Tibial nerve (tissue), 4 donors: ENCODE results near the gene TMEM167A.

Experiments
- EP300 ChIP-seq, 2 donors: sonication (generic); formaldehyde crosslinking; IDR thresholded peaks; one replicate each; pipeline ENCODE4 v1.6.1; 2017; ENCODE audit warnings: antibody characterized with exemption in 2 of 2, mild to moderate bottlenecking in 1 of 2
- TF ChIP-seq, protein P1 (sequence below), 5 experiments: fragments of 200-600 bp in 3 of 5; fragments of 450-650 bp in 2 of 5; sonication (generic) in 3 of 5; IDR thresholded peaks; one replicate each; pipeline ENCODE4 v1.5.1; 2016 to 2019; ENCODE audit warnings: antibody characterized with exemption in 5 of 5, mild to moderate bottlenecking in 3 of 5, moderate library complexity in 2 of 5

DNA sequence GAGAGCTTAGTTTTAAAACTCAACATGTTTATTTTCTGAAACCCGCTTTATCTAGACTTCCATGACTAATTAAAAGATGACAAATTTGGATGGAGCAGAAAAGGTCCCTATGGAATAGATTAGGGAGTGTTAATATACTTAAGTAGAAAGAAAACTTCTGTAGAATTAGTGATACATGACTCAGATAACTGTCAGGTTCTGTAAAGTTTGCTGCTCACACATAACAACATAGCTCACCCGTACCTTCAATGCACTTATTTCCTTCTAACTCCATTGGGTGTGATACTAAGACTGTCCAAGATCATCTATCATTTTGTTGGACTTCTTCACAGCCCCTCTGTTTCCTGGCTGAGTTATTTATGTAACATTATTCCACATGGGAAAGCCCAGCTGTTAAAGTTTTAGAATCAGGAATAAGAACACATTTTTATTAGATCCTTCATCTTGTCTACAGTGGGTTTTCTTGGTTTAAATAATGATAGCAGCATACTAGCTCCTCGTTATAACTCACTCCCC, 27.8 kb downstream of the TMEM167A start:
- TF ChIP-seq, protein P1, sequence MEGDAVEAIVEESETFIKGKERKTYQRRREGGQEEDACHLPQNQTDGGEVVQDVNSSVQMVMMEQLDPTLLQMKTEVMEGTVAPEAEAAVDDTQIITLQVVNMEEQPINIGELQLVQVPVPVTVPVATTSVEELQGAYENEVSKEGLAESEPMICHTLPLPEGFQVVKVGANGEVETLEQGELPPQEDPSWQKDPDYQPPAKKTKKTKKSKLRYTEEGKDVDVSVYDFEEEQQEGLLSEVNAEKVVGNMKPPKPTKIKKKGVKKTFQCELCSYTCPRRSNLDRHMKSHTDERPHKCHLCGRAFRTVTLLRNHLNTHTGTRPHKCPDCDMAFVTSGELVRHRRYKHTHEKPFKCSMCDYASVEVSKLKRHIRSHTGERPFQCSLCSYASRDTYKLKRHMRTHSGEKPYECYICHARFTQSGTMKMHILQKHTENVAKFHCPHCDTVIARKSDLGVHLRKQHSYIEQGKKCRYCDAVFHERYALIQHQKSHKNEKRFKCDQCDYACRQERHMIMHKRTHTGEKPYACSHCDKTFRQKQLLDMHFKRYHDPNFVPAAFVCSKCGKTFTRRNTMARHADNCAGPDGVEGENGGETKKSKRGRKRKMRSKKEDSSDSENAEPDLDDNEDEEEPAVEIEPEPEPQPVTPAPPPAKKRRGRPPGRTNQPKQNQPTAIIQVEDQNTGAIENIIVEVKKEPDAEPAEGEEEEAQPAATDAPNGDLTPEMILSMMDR (IDR thresholded peaks at IDR 0.05): no peak
- no peak for TF ChIP-seq EP300 (IDR thresholded peaks at IDR 0.05)
